ENCODE results near the gene GALNT18. TPM values are rescaled to one million over a fixed set of nuclear protein-coding genes. Genes with fewer than 3 reads are reported as not detected.

The GALNT18 gene
- total RNA-seq, 1 donor: 4.7 TPM

DNA sequence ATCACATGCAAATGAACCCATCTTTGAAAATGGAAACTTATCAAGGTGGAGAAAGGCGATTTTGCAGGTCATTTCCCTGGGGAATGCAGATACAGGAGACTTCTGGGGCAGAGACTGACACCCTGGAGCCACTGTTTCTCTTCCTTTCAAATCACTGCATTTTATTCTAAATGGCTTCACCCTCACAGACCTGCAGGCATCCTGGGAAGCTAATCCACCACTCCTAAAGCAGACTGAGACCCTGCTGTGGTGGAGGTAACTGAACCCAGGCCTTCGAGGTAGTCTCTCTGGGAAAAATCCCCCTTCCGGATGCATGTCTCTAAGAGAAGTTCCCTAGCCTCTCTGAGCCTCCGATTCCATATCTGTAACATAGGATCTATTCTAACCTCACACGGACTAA, 247.9 kb downstream of the GALNT18 start:
- no peak for TF ChIP-seq CTCF (IDR thresholded peaks at IDR 0.05; ENCODE audit: extremely low read depth, low read depth, low read length)
- Histone ChIP-seq H2AFZ (ENCODE audit: low read length) (no peak overlapping the region), H3K9me3 (ENCODE audit: low read depth, low read length) (no peaks in the 10 kb centered on the region), H3K36me3 (ENCODE audit: insufficient read depth, low read length) (no peaks in the 10 kb centered on the region), H3K4me3 (ENCODE audit: insufficient read depth, low read length) (no peak overlapping the region), H3K4me1 (ENCODE audit: insufficient read depth, low read length) (no peaks in the 10 kb centered on the region), H3K79me2 (ENCODE audit: insufficient read depth, low read length) (no peaks in the 10 kb centered on the region), H3K27ac (ENCODE audit: low read depth, low read length) (no peak overlapping the region), H3K27me3 (ENCODE audit: insufficient read depth, low read length) (no peaks in the 10 kb centered on the region), H4K20me1 (ENCODE audit: insufficient read depth, low read length) (no peaks in the 10 kb centered on the region), H3K4me2 (ENCODE audit: insufficient read depth, low read length) (no peak overlapping the region)
- DNase-seq (ENCODE audit: insufficient read length, low spot score, missing footprints): no peak

DNA sequence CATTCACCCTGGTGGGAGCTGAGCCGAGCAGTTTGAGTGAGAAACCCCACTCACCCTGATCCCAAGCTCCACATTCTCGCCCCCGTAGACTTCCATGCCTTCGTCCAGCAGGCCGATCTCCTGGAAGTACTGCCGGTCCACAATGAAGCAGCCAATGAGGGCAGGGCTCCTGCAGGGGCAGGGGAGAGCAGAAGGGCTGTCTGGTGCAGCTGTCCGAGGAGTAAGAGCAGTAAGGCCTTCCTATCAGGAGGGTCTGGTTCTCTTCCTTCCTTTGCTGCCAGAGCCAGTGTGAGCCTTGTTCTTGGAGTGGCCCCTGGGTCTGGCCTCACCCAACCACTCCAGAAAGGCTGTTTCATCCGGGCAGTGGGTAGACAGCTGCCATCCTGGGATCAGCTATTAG, 249.3 kb downstream of the GALNT18 start:
- no peak overlapping the region for H3K4me3 ChIP-seq (ENCODE audit: insufficient read depth, low read length)
- H3K79me2 ChIP-seq (ENCODE audit: insufficient read depth, low read length): no peaks in the 10 kb centered on the region
- no peaks in the 10 kb centered on the region for H3K9me3 ChIP-seq (ENCODE audit: low read depth, low read length)
- H4K20me1 ChIP-seq (ENCODE audit: insufficient read depth, low read length): no peaks in the 10 kb centered on the region
- no peak for DNase-seq (ENCODE audit: insufficient read length, low spot score, missing footprints)
- H3K36me3 ChIP-seq (ENCODE audit: insufficient read depth, low read length): no peaks in the 10 kb centered on the region
- H3K27ac ChIP-seq (ENCODE audit: low read depth, low read length): no peak overlapping the region
- no peak overlapping the region for H2AFZ ChIP-seq (ENCODE audit: low read length)
- H3K4me2 ChIP-seq (ENCODE audit: insufficient read depth, low read length): no peak overlapping the region
- no peaks in the 10 kb centered on the region for H3K27me3 ChIP-seq (ENCODE audit: insufficient read depth, low read length)
- TF ChIP-seq CTCF (IDR thresholded peaks at IDR 0.05; ENCODE audit: extremely low read depth, low read depth, low read length): no peak
- H3K4me1 ChIP-seq (ENCODE audit: insufficient read depth, low read length): no peaks in the 10 kb centered on the region

DNA sequence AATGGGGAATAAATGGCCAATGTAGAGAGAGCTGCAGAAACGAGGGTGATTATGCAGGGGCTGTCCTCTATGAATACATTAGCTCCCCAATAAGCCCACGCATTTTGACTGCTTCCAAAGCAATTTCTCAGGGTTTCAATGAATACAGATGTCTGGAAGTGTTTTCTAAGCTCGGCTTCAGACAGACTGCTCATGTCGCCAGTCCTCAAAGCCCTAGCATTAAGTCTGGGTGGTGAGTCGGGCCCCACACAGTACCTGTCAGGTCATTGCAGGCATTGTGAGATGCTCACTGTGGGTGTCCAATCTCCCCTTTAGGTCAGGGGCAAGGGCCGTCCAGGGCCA, 250.9 kb downstream of the GALNT18 start:
- H3K79me2 ChIP-seq (ENCODE audit: insufficient read depth, low read length): no peaks in the 10 kb centered on the region
- H3K36me3 ChIP-seq (ENCODE audit: insufficient read depth, low read length): no peaks in the 10 kb centered on the region
- H3K27me3 ChIP-seq (ENCODE audit: insufficient read depth, low read length): no peaks in the 10 kb centered on the region
- no peak overlapping the region for H3K27ac ChIP-seq (ENCODE audit: low read depth, low read length)
- H3K9me3 ChIP-seq (ENCODE audit: low read depth, low read length): no peaks in the 10 kb centered on the region
- H3K4me2 ChIP-seq (ENCODE audit: insufficient read depth, low read length): no peak overlapping the region
- no peak for DNase-seq (ENCODE audit: insufficient read length, low spot score, missing footprints)
- H3K4me3 ChIP-seq (ENCODE audit: insufficient read depth, low read length): no peak overlapping the region
- no peaks in the 10 kb centered on the region for H3K4me1 ChIP-seq (ENCODE audit: insufficient read depth, low read length)
- H2AFZ ChIP-seq (ENCODE audit: low read length): no peak overlapping the region
- no peak for TF ChIP-seq CTCF (IDR thresholded peaks at IDR 0.05; ENCODE audit: extremely low read depth, low read depth, low read length)
- H4K20me1 ChIP-seq (ENCODE audit: insufficient read depth, low read length): no peaks in the 10 kb centered on the region

DNA sequence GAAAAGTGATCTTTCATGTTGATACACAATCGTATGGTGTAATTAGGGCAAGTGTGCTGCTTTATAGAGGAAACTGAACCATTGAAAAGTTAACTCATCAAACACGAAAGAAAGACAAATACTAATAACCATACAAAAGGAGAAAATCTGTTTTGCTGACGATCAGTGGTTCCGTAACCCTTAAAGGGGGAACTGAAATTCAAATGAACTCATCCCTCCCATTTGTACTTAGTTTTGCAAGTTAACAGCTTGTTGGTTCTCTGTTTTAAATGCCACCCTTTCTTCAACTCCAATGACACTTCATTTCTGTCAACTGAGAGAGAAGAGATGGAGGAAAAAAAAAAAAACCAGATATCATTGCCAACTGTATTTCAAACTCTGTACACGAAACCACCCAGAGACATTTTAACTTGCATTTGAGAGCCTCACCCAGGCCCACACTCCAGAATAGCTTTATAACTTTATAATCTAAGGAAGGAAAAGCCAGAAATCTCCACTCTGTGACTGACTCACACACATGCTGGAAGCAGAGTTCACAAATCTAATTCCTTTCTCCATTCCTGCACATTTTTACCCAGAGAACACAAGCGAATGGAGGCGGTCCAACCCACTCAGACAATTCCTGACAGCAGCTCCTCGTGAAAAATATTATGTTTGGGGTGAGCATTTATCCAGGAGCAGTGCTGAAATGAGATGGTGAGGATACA, 251.4 kb downstream of the GALNT18 start:
- Histone ChIP-seq H2AFZ (ENCODE audit: low read length) (no peak overlapping the region), H3K9me3 (ENCODE audit: low read depth, low read length) (no peaks in the 10 kb centered on the region), H3K79me2 (ENCODE audit: insufficient read depth, low read length) (no peaks in the 10 kb centered on the region), H4K20me1 (ENCODE audit: insufficient read depth, low read length) (no peaks in the 10 kb centered on the region), H3K4me2 (ENCODE audit: insufficient read depth, low read length) (no peak overlapping the region), H3K27me3 (ENCODE audit: insufficient read depth, low read length) (no peaks in the 10 kb centered on the region), H3K4me3 (ENCODE audit: insufficient read depth, low read length) (no peak overlapping the region), H3K4me1 (ENCODE audit: insufficient read depth, low read length) (no peaks in the 10 kb centered on the region), H3K27ac (ENCODE audit: low read depth, low read length) (no peak overlapping the region), H3K36me3 (ENCODE audit: insufficient read depth, low read length) (no peaks in the 10 kb centered on the region)
- no peak for TF ChIP-seq CTCF (IDR thresholded peaks at IDR 0.05; ENCODE audit: extremely low read depth, low read depth, low read length)
- no peak for DNase-seq (ENCODE audit: insufficient read length, low spot score, missing footprints)

Data from osteoblast (primary cell).